Neural crest cell (in vitro differentiated cells): Measurements from ENCODE around the gene AAK1. TPM values are rescaled to one million over a fixed set of nuclear protein-coding genes. Genes with fewer than 3 reads are reported as not detected.
A peak's percentile ranks its signal among the peaks of the same experiment; 100 is the strongest.

ENCODE experiments used
- DNase-seq: peaks from one replicate; pipeline ENCODE4 v3.0.0; 2021; ENCODE audit warnings: low read depth, mixed read lengths, low spot score
- H3K27ac Mint-ChIP-seq: one replicate; pipeline ENCODE4 v1.8.0; 2021; ENCODE audit warnings: mild to moderate bottlenecking, mixed read lengths; ENCODE audit not compliant: unreplicated experiment
- H3K27me3 Mint-ChIP-seq: 2 replicates; pipeline ENCODE4 v1.8.0; 2021; ENCODE audit warnings: low read depth, mild to moderate bottlenecking, mixed read lengths
- H3K36me3 Mint-ChIP-seq: 2 replicates; pipeline ENCODE4 v1.8.0; 2021; ENCODE audit warnings: low read depth, mild to moderate bottlenecking, mixed read lengths
- H3K4me1 Mint-ChIP-seq: 2 replicates; pipeline ENCODE4 v1.8.0; 2021; ENCODE audit warnings: mixed read lengths
- H3K4me3 Mint-ChIP-seq: one replicate; pipeline ENCODE4 v1.8.0; 2021; ENCODE audit warnings: mild to moderate bottlenecking, mixed read lengths
- H3K9me3 Mint-ChIP-seq: 2 replicates; pipeline ENCODE4 v1.8.0; 2021; ENCODE audit warnings: mixed read lengths
- CTCF ChIP-seq: fragments of 200-600 bp; sonication (generic); conservative IDR thresholded peaks from 2 replicates; pipeline ENCODE4 v1.5.0; 2021; ENCODE audit warnings: antibody characterized with exemption, mild to moderate bottlenecking
- total RNA-seq: library from RNA; stranded (reverse); gene quantifications from 2 replicates; pipeline ENCODE4 v1.2.1, GENCODE V29; 2021

The AAK1 gene
- total RNA-seq, 1 donor from 2014 or later, result 38.8 TPM

DNA sequence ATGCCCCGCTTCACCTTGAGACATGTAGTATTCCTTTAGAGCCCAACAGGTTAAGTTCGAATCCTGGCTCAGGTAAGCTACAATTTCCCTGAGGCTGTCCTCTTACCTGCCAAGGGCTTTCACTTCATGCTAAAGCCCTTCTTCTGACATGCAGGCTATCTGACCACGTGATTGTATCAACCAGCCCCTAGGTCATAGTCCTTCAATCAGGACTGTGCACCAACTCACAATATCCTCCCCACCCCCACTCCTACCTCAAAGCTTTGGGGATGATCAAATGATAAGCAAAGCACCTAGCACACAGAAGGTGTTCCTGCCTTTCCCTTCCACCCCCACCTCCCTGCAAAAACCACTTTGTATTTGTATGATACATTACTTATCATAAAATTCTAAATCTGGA lies 78.9 kb downstream of the AAK1 start:
- DNase-seq, result no peak
- Mint-ChIP-seq H3K36me3 (no peaks in the 10 kb centered on the region), H3K4me3 (no peak overlapping the region), H3K4me1 (peaks cover 6% of the 10 kb centered on the region), H3K9me3 (no peaks in the 10 kb centered on the region), H3K27me3 (no peaks in the 10 kb centered on the region), H3K27ac (no peak overlapping the region)
- no peak for TF ChIP-seq CTCF

DNA sequence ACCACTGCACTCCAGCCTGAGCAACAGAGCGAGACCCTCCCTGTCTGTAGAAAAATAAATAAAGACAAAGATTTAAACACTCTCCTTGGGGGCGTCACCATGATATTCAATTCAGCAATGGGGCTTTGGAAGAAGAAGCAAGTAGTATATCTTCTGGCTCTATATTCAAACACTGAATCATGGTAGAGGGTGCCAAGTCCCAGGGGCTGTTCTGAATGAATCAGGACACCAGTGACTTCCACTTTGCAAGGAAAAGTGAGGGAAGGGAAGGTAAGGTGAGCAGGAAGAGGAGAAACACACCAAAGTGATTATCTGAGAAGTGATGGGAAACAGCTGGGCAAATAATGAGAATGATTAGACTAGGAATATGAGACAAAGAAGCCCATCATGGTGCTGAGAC lies 80.5 kb downstream of the AAK1 start:
- Mint-ChIP-seq H3K9me3 (no peaks in the 10 kb centered on the region), H3K4me3 (no peak overlapping the region), H3K4me1 (peaks cover 7% of the 10 kb centered on the region), H3K27ac (no peak overlapping the region), H3K27me3 (no peaks in the 10 kb centered on the region), H3K36me3 (no peaks in the 10 kb centered on the region)
- no peak for DNase-seq
- TF ChIP-seq CTCF, result no peak

GRCh38 chr2:69561101-69561500 lies 82.4 kb downstream of the AAK1 start:
- H3K27me3 Mint-ChIP-seq, result no peaks in the 10 kb centered on the region
- H3K27ac Mint-ChIP-seq, result no peak overlapping the region
- no peak overlapping the region for H3K4me3 Mint-ChIP-seq
- H3K4me1 Mint-ChIP-seq, result peaks cover 7% of the 10 kb centered on the region
- no peaks in the 10 kb centered on the region for H3K36me3 Mint-ChIP-seq
- H3K9me3 Mint-ChIP-seq, result no peaks in the 10 kb centered on the region
- no peak for TF ChIP-seq CTCF
- no peak for DNase-seq

DNA sequence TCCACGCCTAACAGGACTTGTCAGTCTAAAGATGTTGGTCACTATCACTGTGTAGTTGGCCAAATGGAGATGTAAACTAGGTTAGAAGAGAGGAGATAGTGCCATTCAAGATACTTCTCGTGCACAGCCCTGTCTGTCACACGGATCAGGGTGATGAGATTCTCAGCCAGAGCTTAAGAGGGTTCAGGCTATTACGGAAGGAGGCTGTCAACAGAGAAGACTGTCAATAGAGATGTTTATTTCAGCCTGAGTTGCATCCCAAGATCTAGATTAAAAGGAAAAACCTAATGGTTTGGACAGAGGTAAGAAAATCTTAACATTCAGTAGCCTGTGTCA lies 83.4 kb downstream of the AAK1 start:
- no peaks in the 10 kb centered on the region for H3K27me3 Mint-ChIP-seq
- H3K9me3 Mint-ChIP-seq, result no peaks in the 10 kb centered on the region
- peaks cover 7% of the 10 kb centered on the region for H3K4me1 Mint-ChIP-seq
- no peak overlapping the region for H3K4me3 Mint-ChIP-seq
- no peak for TF ChIP-seq CTCF
- H3K36me3 Mint-ChIP-seq, result no peaks in the 10 kb centered on the region
- DNase-seq, result no peak
- H3K27ac Mint-ChIP-seq, result no peak overlapping the region

- H3K4me3 Mint-ChIP-seq, result no peak overlapping the region
- H3K27ac Mint-ChIP-seq, result no peak overlapping the region
- H3K9me3 Mint-ChIP-seq, result no peaks in the 10 kb centered on the region
- no peaks in the 10 kb centered on the region for H3K36me3 Mint-ChIP-seq
- peak; percentile 74 for TF ChIP-seq CTCF
- H3K27me3 Mint-ChIP-seq, result no peaks in the 10 kb centered on the region
- DNase-seq, result no peak
- peaks cover 7% of the 10 kb centered on the region for H3K4me1 Mint-ChIP-seq
Measured at GRCh38 chr2:69559442-69560146, 83.9 kb downstream of the AAK1 start.

- H3K4me1 Mint-ChIP-seq, result peaks cover 7% of the 10 kb centered on the region
- H3K27ac Mint-ChIP-seq, result no peak overlapping the region
- no peak for DNase-seq
- no peaks in the 10 kb centered on the region for H3K27me3 Mint-ChIP-seq
- H3K36me3 Mint-ChIP-seq, result peaks cover 4% of the 10 kb centered on the region
- no peak for TF ChIP-seq CTCF
- H3K9me3 Mint-ChIP-seq, result no peaks in the 10 kb centered on the region
- no peak overlapping the region for H3K4me3 Mint-ChIP-seq
Measured at GRCh38 chr2:69556008-69556407, 87.5 kb downstream of the AAK1 start.
